ENCODE measurements around the gene WNK2. TPM values are rescaled to one million over a fixed set of nuclear protein-coding genes. Genes with fewer than 3 reads are reported as not detected.

The WNK2 gene
- total RNA-seq, 2 experiments from 2014 or later, result not detected

GRCh38 chr9:93182572-93182971, 1.4 kb upstream of the WNK2 start:
- Mint-ChIP-seq H3K4me3 (no peak overlapping the region), H3K36me3 (ENCODE audit: low read depth) (no peaks in the 10 kb centered on the region), H3K27me3 (peaks cover 54% of the 10 kb centered on the region), H3K9me3 (no peaks in the 10 kb centered on the region), H3K4me1 (peaks cover 5% of the 10 kb centered on the region), H3K27ac (no peak overlapping the region)
- ChIA-PET POLR2A (no interaction called here), CTCF (interaction anchor here (0.9 to 1.2 kb wide), 3 partner anchors 13 to 46 kb away, joined by 3 read pairs; no protein-coding TSS in a partner anchor)
- no peak for DNase-seq

GRCh38 chr9:93183131-93183662, 742 bp upstream of the WNK2 start:
- Mint-ChIP-seq H3K4me1 (peaks cover 5% of the 10 kb centered on the region), H3K9me3 (no peaks in the 10 kb centered on the region), H3K27me3 (peaks cover 54% of the 10 kb centered on the region), H3K27ac (no peak overlapping the region), H3K36me3 (ENCODE audit: low read depth) (no peaks in the 10 kb centered on the region), H3K4me3 (peak overlapping the region; percentile 62)
- POLR2A ChIA-PET, result no interaction called here
- CTCF ChIA-PET, result interaction anchor here (0.9 to 1.1 kb wide), 2 partner anchors 16 to 47 kb away, joined by 3 read pairs; no protein-coding TSS in a partner anchor
- DNase-seq, result no peak

GRCh38 chr9:93184432-93185265, 710 bp downstream of the WNK2 start:
- H3K27me3 Mint-ChIP-seq, result peaks cover 54% of the 10 kb centered on the region
- CTCF ChIA-PET, result interaction anchor here (0.6 kb wide), 1 partner anchor 175 kb away, joined by 5 read pairs; no protein-coding TSS in a partner anchor
- no peaks in the 10 kb centered on the region for H3K36me3 Mint-ChIP-seq (ENCODE audit: low read depth)

DNA sequence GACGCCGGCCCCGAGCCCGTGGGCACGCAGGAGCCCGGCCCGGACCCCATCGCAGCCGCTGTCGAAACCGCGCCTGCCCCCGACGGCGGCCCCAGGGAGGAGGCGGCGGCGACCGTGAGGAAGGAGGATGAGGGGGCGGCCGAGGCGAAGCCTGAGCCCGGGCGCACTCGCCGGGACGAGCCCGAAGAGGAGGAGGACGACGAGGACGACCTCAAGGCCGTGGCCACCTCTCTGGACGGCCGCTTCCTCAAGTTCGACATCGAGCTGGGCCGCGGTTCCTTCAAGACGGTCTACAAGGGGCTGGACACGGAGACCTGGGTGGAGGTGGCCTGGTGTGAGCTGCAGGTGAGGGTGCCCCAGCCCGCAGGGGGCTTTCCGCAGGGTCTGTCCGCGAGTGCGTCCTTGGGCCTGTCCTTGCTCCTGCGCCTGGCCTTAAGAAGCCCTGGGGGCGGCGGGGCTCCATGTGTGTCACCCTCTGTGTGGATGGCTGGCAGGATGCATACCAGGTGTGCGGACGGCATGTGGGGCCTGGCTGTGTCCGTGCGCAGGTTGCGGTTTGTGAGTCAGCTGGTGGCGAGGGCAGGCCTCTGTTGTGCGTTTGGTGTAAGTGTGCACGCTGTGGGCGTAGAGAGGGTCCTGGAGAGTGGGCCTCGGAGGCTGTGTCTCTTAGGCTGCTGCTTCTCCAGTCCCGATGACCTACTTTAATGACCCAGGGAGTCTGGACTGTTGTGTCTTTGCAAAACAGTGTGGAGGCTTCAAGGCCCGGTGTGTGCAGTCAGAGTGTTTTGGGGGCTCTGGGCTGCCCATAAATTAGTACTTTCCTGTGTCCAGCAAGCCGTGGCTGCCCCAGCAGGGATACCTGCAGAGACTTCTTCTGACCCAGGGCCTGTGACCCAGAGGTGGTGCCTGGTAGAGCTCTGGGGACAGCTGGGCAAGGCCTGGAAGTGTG, 1.6 kb downstream of the WNK2 start:
- Mint-ChIP-seq H3K27me3 (peaks cover 46% of the 10 kb centered on the region), H3K9me3 (no peaks in the 10 kb centered on the region), H3K36me3 (ENCODE audit: low read depth) (no peaks in the 10 kb centered on the region), H3K4me1 (peaks cover 5% of the 10 kb centered on the region), H3K4me3 (peak overlapping the region; percentile 27), H3K27ac (no peak overlapping the region)
- ChIA-PET CTCF (interaction anchor here (1.3 to 2.0 kb wide), 2 partner anchors 10 to 13 kb away, joined by 3 to 5 read pairs; no protein-coding TSS in a partner anchor), POLR2A (no interaction called here)
- no peak for DNase-seq

More at GRCh38 chr9:93184432-93185265, 710 bp downstream of the WNK2 start:
- no peak overlapping the region for H3K27ac Mint-ChIP-seq
- H3K9me3 Mint-ChIP-seq, result no peaks in the 10 kb centered on the region
- no peak for DNase-seq
- peaks cover 5% of the 10 kb centered on the region for H3K4me1 Mint-ChIP-seq
- POLR2A ChIA-PET, result no interaction called here
- peak overlapping the region; percentile 58 for H3K4me3 Mint-ChIP-seq

GRCh38 chr9:93186215-93186945, 2.4 kb downstream of the WNK2 start:
- Mint-ChIP-seq H3K4me1 (peaks cover 5% of the 10 kb centered on the region), H3K27ac (no peak overlapping the region), H3K27me3 (peaks cover 41% of the 10 kb centered on the region), H3K4me3 (no peak overlapping the region), H3K36me3 (ENCODE audit: low read depth) (no peaks in the 10 kb centered on the region), H3K9me3 (no peaks in the 10 kb centered on the region)
- POLR2A ChIA-PET, result no interaction called here
- no peak for DNase-seq
- CTCF ChIA-PET, result interaction anchor here (1.3 to 2.0 kb wide), 2 partner anchors 10 to 12 kb away, joined by 3 to 5 read pairs; no protein-coding TSS in a partner anchor

GRCh38 chr9:93187047-93187446, 3.1 kb downstream of the WNK2 start:
- peaks cover 5% of the 10 kb centered on the region for H3K4me1 Mint-ChIP-seq
- ChIA-PET CTCF (interaction anchor here (1.3 to 2.0 kb wide), 2 partner anchors 9 to 12 kb away, joined by 3 to 5 read pairs; no protein-coding TSS in a partner anchor), POLR2A (no interaction called here)
- no peak for DNase-seq
- no peaks in the 10 kb centered on the region for H3K9me3 Mint-ChIP-seq
- peaks cover 35% of the 10 kb centered on the region for H3K27me3 Mint-ChIP-seq
- no peak overlapping the region for H3K27ac Mint-ChIP-seq
- no peak overlapping the region for H3K4me3 Mint-ChIP-seq
- H3K36me3 Mint-ChIP-seq (ENCODE audit: low read depth), result no peaks in the 10 kb centered on the region

DNA sequence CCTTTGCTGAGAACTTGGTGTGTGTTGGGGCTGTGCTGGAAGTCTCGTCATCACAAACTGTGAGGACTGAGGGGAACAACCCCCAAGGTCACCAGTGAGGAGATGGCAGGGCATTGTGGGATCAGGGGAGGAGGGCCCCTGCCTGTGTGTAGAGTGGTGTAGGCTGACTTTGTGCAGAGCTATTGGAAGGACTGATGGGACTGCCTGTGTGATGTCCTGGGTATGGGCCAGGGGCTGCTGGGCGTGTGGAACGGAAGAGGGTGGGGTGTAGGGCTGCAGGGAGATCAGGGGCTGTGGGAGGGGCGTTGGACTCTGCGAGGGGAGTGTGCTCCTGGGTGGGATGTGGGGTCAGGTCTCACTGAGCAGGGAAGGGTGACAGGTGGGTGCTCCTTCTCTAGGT, 3.6 kb downstream of the WNK2 start:
- ChIA-PET POLR2A (no interaction called here), CTCF (interaction anchor here (2.0 kb wide), 1 partner anchor 8 kb away, joined by 5 read pairs; no protein-coding TSS in a partner anchor)
- Mint-ChIP-seq H3K36me3 (ENCODE audit: low read depth) (no peaks in the 10 kb centered on the region), H3K4me3 (no peak overlapping the region), H3K27ac (no peak overlapping the region), H3K27me3 (peaks cover 30% of the 10 kb centered on the region), H3K9me3 (no peaks in the 10 kb centered on the region), H3K4me1 (peaks cover 5% of the 10 kb centered on the region)
- DNase-seq, result no peak

- POLR2A ChIA-PET, result no interaction called here
- Mint-ChIP-seq H3K4me3 (no peak overlapping the region), H3K4me1 (no peaks in the 10 kb centered on the region), H3K27me3 (peaks cover 19% of the 10 kb centered on the region), H3K36me3 (ENCODE audit: low read depth) (no peaks in the 10 kb centered on the region), H3K27ac (no peak overlapping the region), H3K9me3 (no peaks in the 10 kb centered on the region)
- DNase-seq, result no peak
- CTCF ChIA-PET, result no interaction called here
These were observed 4.8 kb downstream of the WNK2 start for GRCh38 chr9:93188426-93189368.

DNA sequence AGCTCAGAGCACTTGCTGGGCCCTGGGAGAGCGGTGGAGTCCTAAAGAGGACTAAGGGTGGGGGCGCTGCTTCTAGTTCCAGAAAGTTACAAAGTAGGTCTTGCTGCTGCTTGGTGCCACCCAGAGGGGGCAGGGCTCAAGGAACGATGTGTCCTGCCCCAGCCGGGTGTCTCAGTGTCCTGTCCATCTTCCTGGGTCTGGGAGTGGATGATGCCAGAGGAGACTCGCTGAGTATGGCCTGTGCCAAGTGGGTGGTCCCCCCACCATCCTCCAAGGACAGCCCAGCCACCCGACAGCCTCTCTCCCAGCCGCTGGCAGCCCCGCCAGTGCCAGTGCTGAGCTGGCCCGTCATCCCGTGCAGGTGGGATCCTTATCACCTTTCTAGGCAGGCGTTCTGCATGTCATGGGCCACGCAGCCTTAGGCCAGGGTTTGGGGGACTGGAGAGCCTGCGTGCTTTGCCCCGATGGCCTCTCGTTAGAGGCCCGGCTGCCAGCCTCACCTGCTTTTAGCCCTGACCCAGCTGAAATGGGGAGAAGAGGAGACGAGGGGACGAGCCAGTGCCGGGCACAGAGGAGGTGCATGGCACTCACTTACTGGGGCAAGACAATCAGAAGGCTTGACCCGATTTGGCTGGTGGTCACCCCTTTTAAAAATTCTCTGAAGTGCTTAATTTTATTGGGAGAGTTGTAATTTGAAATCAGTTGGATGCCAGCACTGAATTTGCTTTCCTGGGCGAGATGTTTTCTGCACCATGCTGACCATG, 5.6 kb downstream of the WNK2 start:
- no peaks in the 10 kb centered on the region for H3K36me3 Mint-ChIP-seq (ENCODE audit: low read depth)
- ChIA-PET CTCF (interaction anchor here (0.8 to 0.9 kb wide), 2 partner anchors 26 to 259 kb away, joined by 3 read pairs; no protein-coding TSS in a partner anchor), POLR2A (no interaction called here)
- H3K27me3 Mint-ChIP-seq, result peaks cover 22% of the 10 kb centered on the region
- H3K27ac Mint-ChIP-seq, result no peak overlapping the region
- H3K4me1 Mint-ChIP-seq, result no peaks in the 10 kb centered on the region
- no peak for DNase-seq
- no peaks in the 10 kb centered on the region for H3K9me3 Mint-ChIP-seq
- no peak overlapping the region for H3K4me3 Mint-ChIP-seq

DNA sequence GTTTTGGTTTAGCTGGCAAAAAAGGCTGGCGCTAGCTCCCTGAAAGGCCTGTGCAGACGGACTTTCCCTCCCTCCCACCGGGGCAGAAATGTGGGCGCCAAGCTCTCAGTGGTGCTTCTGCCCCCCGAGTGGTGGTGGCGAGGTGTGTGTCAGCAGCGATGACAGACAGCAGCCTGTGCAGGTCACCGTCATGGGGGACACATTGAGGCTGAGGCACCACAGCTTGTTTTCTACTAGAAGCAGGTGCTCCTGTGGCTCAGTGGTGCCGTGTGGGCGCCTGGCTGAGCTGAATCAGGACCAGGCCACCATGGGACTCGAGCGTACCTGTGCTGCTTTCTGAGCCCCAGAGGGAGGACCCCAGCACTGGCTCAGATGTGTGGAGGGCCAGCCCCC, 6.2 kb downstream of the WNK2 start:
- Mint-ChIP-seq H3K27me3 (peaks cover 27% of the 10 kb centered on the region), H3K27ac (no peak overlapping the region), H3K9me3 (no peaks in the 10 kb centered on the region), H3K36me3 (ENCODE audit: low read depth) (no peaks in the 10 kb centered on the region), H3K4me1 (no peaks in the 10 kb centered on the region), H3K4me3 (no peak overlapping the region)
- DNase-seq, result no peak
- CTCF ChIA-PET, result interaction anchor here (0.8 to 0.9 kb wide), 2 partner anchors 26 to 259 kb away, joined by 3 read pairs; no protein-coding TSS in a partner anchor
- POLR2A ChIA-PET, result no interaction called here
